Cardiac fibroblast (primary cell): ENCODE measurements around the gene PTPRU.

Source experiments
- DNase-seq, 2 donors: peaks; one replicate each; pipeline versions ENCODE4 v3.0.0 to v3.0.0-alpha.2; 2010; ENCODE audit warnings: low read depth in 2 of 2
- H3K4me3 ChIP-seq, 2 donors: replicated peaks in 1 of 2; 1 replicate in 1 of 2; 2 replicates in 1 of 2; pipeline ENCODE4 v1.5.1; 2011; ENCODE audit warnings: low read depth in 2 of 2, low read length in 2 of 2, mild to moderate bottlenecking in 2 of 2, moderate library complexity in 1 of 2
- CTCF ChIP-seq: IDR thresholded peaks from one replicate; pipeline ENCODE4 v1.5.1; 2011; ENCODE audit warnings: low read depth, mild to moderate bottlenecking, low read length, inconsistent platforms

PTPRU gene

GRCh38 chr1:29236712-29237128 lies 398 bp downstream of the PTPRU start:
- DNase-seq: peak; percentile 30 to 33
- peak overlapping the region; percentile 66 to 71 for H3K4me3 ChIP-seq
- no peak for TF ChIP-seq CTCF

GRCh38 chr1:29237129-29237821 lies 953 bp downstream of the PTPRU start:
- DNase-seq: peak; percentile 47 to 73
- no peak for TF ChIP-seq CTCF
- peak overlapping the region; percentile 66 to 71 for H3K4me3 ChIP-seq

- peak; percentile 21 to 32 for DNase-seq
- TF ChIP-seq CTCF: no peak
- H3K4me3 ChIP-seq: peak overlapping the region; percentile 48 to 50
These were observed 1.7 kb downstream of the PTPRU start for GRCh38 chr1:29237852-29238619.

GRCh38 chr1:29238620-29239002 lies 2.3 kb downstream of the PTPRU start:
- TF ChIP-seq CTCF: peak; percentile 2
- H3K4me3 ChIP-seq: peak overlapping the region; percentile 3 to 4
- DNase-seq: no peak

- TF ChIP-seq CTCF: no peak
- H3K4me3 ChIP-seq: no peak overlapping the region
- DNase-seq: peak in 1 of 2 donors; percentile 35
These were observed 2.8 kb downstream of the PTPRU start for GRCh38 chr1:29239142-29239541.

GRCh38 chr1:29240400-29240837 lies 4.1 kb downstream of the PTPRU start:
- no peak for DNase-seq
- no peak overlapping the region for H3K4me3 ChIP-seq
- no peak for TF ChIP-seq CTCF
